Vagina (tissue), 2 donors: ENCODE results near the gene PTPRN2. TPM values are rescaled to one million over a fixed set of nuclear protein-coding genes. Genes with fewer than 3 reads are reported as not detected.

ENCODE experiments used
- DNase-seq, 2 donors: peaks; one replicate each; pipeline ENCODE4 v3.0.0-alpha.2; 2017; ENCODE audit errors: extremely low spot score in 2 of 2
- H3K27ac ChIP-seq: fragments of 200-600 bp; sonication (generic); one replicate; pipeline ENCODE4 v1.5.1; 2019
- H3K27me3 ChIP-seq: fragments of 200-600 bp; sonication (generic); one replicate; pipeline ENCODE4 v1.5.1; 2019
- H3K36me3 ChIP-seq, 2 donors: fragments of 200-600 bp; sonication (generic); one replicate each; pipeline ENCODE4 v1.5.1; 2017 to 2019
- H3K4me1 ChIP-seq: fragments of 200-600 bp; sonication (generic); one replicate; pipeline ENCODE4 v1.5.1; 2019
- H3K4me3 ChIP-seq, 2 donors: fragments of 200-600 bp; sonication (generic); 1 replicate in 1 of 2; 2 replicates in 1 of 2; pipeline ENCODE4 v1.5.1; 2016 to 2019
- H3K9me3 ChIP-seq: fragments of 200-600 bp; sonication (generic); one replicate; pipeline ENCODE4 v1.5.1; 2019
- POLR2A ChIP-seq, 2 donors: fragments of 450-650 bp; IDR thresholded peaks; one replicate each; pipeline ENCODE4 v1.6.1; 2017; ENCODE audit warnings: antibody characterized with exemption in 2 of 2, mild to moderate bottlenecking in 2 of 2, moderate library complexity in 2 of 2
- POLR2AphosphoS5 ChIP-seq, 2 donors: sonication (generic); formaldehyde crosslinking; IDR thresholded peaks; one replicate each; pipeline ENCODE4 v1.9.0; 2017; ENCODE audit warnings: antibody characterized with exemption in 2 of 2, mild to moderate bottlenecking in 2 of 2, low read depth in 1 of 2; ENCODE audit not compliant: insufficient read depth in 1 of 2
- intact Hi-C: fragments of 100-400 bp; cut with DNase I; formaldehyde crosslinking; loops from one replicate; pipeline ENCODE4 v1.15.1; 2023
- total RNA-seq: library from RNA; depleted of rRNA; stranded (reverse); fragments of >200 nt; gene quantifications from one replicate; pipeline ENCODE4 v1.2.3, GENCODE V29; 2016
- TF ChIP-seq, protein P1 (sequence below), 3 experiments: fragments of 450-650 bp in 2 of 3; fragments of 200-600 bp in 1 of 3; sonication (generic) in 1 of 3; IDR thresholded peaks; one replicate each; pipeline ENCODE4 v1.5.1; 2017 to 2019; ENCODE audit warnings: antibody characterized with exemption in 3 of 3, mild to moderate bottlenecking in 2 of 3, moderate library complexity in 2 of 3

PTPRN2 gene
- total RNA-seq, 1 donor from 2014 or later = 7.4 TPM

DNA sequence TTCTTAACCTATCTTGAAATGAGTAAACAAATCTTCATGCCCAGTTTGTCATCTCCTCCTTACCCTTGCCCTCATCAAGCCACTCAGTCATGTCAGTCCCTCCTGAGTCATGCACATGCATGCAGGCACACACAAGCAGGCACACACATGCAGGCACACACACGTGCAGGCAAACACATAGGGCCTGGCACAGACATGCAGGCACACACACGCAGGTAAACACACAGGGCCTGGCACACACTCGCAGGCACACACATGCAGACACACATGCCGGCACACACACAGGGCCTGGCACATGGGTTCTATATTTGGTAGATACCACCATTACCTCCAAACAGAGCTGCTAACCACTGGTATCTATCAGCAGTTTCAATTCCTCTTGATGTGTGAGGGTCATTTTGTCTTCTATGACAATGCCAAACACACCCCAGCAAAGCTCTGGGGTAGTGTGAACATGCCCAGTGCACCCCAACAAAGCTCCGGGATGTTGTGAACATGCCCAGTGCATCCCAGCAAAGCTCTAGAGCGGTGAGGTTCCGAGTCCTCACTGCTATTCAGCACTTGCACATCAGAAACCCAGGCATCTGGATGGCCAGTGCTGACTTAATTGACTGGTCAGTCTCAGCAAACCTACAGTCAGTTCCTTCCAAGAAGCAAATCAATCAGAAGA is 563.8 kb downstream of the PTPRN2 start:
- intact Hi-C loops = no loop called here
- TF ChIP-seq POLR2AphosphoS5 (IDR thresholded peaks at IDR 0.05; ENCODE audit: insufficient read depth in 1 of 2, low read depth in 1 of 2) = no peak
- no peak for TF ChIP-seq POLR2A (IDR thresholded peaks at IDR 0.05)
- TF ChIP-seq, protein P1, sequence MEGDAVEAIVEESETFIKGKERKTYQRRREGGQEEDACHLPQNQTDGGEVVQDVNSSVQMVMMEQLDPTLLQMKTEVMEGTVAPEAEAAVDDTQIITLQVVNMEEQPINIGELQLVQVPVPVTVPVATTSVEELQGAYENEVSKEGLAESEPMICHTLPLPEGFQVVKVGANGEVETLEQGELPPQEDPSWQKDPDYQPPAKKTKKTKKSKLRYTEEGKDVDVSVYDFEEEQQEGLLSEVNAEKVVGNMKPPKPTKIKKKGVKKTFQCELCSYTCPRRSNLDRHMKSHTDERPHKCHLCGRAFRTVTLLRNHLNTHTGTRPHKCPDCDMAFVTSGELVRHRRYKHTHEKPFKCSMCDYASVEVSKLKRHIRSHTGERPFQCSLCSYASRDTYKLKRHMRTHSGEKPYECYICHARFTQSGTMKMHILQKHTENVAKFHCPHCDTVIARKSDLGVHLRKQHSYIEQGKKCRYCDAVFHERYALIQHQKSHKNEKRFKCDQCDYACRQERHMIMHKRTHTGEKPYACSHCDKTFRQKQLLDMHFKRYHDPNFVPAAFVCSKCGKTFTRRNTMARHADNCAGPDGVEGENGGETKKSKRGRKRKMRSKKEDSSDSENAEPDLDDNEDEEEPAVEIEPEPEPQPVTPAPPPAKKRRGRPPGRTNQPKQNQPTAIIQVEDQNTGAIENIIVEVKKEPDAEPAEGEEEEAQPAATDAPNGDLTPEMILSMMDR (IDR thresholded peaks at IDR 0.05) = no peak
- no peak for DNase-seq

DNA sequence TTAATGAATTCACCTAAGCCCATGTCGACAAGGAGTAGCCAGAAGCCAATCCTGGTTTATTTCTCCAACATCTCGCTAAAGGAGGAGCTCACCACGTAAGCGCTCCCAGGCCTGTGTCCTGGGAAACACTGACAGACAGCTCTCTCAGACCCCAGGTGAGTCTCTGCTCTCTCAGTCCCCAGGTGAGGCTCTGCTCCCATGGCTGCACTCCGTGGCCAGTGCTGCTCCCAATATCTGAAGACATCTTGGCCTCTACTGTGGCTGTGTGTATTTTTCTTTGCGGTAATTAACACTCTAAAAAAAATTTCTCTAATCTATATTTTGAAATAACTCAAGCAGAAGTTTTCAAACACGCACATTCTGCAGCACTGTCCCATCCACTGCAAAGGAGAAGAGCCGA is 564.5 kb downstream of the PTPRN2 start:
- Histone ChIP-seq H3K9me3 (no peaks in the 10 kb centered on the region), H3K4me1 (no peaks in the 10 kb centered on the region), H3K4me3 (no peak overlapping the region), H3K36me3 (no peaks in the 10 kb centered on the region), H3K27ac (no peak overlapping the region), H3K27me3 (no peaks in the 10 kb centered on the region)
- intact Hi-C loops = no loop called here
- DNase-seq = no peak
- TF ChIP-seq, protein P1 (IDR thresholded peaks at IDR 0.05) = no peak
- no peak for TF ChIP-seq POLR2AphosphoS5 (IDR thresholded peaks at IDR 0.05; ENCODE audit: insufficient read depth in 1 of 2, low read depth in 1 of 2)

More for the DNA sequence above, 563.8 kb downstream of the PTPRN2 start:
- Histone ChIP-seq H3K9me3 (no peaks in the 10 kb centered on the region), H3K36me3 (no peaks in the 10 kb centered on the region), H3K27ac (no peak overlapping the region), H3K4me1 (no peaks in the 10 kb centered on the region), H3K27me3 (no peaks in the 10 kb centered on the region), H3K4me3 (no peak overlapping the region)

DNA sequence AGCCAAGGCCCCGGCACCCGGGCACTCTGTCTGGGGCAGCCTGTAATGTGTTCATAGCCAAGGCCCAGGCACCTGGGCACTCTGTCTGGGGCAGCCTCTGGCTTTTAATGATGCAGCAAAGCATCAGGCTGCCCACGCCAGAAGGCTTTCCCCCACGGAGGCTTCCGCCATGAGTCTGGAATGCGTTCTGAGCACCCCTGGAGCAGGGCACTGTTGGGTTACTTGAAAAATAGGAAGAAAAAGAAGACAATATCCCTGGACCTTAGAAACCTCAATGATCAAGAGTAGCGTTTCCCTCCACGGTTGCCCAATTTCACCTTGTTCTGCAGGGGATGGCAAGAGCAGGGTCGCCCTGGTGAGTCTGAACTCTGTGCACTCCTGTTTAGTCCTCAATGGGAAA is 565.0 kb downstream of the PTPRN2 start:
- no peak for DNase-seq
- TF ChIP-seq POLR2AphosphoS5 (IDR thresholded peaks at IDR 0.05; ENCODE audit: insufficient read depth in 1 of 2, low read depth in 1 of 2) = no peak
- no peak for TF ChIP-seq POLR2A (IDR thresholded peaks at IDR 0.05)
- TF ChIP-seq, protein P1 (IDR thresholded peaks at IDR 0.05) = no peak
- Histone ChIP-seq H3K27me3 (no peaks in the 10 kb centered on the region), H3K36me3 (no peaks in the 10 kb centered on the region), H3K27ac (no peak overlapping the region), H3K4me1 (no peaks in the 10 kb centered on the region), H3K9me3 (no peaks in the 10 kb centered on the region), H3K4me3 (no peak overlapping the region)
- intact Hi-C loops = no loop called here

DNA sequence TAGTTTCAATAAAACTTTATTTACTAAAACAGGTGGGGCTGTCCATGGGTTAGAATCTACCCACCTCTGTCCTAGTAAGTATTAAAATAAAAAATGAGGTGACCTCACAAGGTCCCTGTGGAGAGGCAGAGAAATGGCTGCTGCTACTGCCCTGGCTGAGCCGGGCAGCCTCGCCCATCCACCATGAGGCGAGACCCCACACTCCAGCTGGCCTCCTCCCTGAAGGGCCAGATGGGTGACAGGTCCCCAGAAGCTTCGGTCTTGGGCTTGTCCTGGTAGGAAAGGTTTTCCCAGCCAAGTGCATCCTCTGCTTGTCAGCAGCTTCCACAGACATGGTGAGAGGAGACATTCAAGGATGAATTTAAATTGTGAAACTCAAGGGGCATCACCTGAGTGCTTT is 565.8 kb downstream of the PTPRN2 start:
- intact Hi-C loops = no loop called here
- H3K4me1 ChIP-seq = peaks cover 4% of the 10 kb centered on the region
- no peak overlapping the region for H3K27ac ChIP-seq
- no peaks in the 10 kb centered on the region for H3K9me3 ChIP-seq
- no peak for DNase-seq
- no peaks in the 10 kb centered on the region for H3K36me3 ChIP-seq
- H3K4me3 ChIP-seq = no peak overlapping the region
- no peak for TF ChIP-seq POLR2AphosphoS5 (IDR thresholded peaks at IDR 0.05; ENCODE audit: insufficient read depth in 1 of 2, low read depth in 1 of 2)
- TF ChIP-seq, protein P1 (IDR thresholded peaks at IDR 0.05) = no peak
- no peak for TF ChIP-seq POLR2A (IDR thresholded peaks at IDR 0.05)
- H3K27me3 ChIP-seq = no peaks in the 10 kb centered on the region

DNA sequence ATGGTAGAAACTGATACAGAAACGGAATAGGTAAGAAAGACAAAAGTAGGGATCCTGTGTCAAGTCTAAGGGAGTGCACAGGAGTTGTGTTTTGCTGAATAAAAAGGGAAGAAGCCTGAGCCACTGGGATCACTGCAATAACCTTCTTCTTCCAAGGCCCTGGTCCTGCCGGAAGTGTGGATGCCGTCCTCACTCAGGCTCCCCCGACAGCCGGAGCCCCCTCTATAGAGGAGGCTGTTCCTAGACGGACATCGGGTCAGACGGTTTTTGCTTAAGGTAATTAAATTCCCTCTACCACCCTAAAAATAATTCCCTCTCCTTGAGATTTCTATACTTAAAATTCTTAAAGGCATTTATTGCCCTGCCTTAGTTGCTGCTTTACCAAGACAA is 566.9 kb downstream of the PTPRN2 start:
- intact Hi-C loops = no loop called here
- no peak for TF ChIP-seq POLR2A (IDR thresholded peaks at IDR 0.05)
- TF ChIP-seq, protein P1 (IDR thresholded peaks at IDR 0.05) = no peak
- TF ChIP-seq POLR2AphosphoS5 (IDR thresholded peaks at IDR 0.05; ENCODE audit: insufficient read depth in 1 of 2, low read depth in 1 of 2) = no peak
- no peak for DNase-seq
- Histone ChIP-seq H3K9me3 (no peaks in the 10 kb centered on the region), H3K27me3 (no peaks in the 10 kb centered on the region), H3K36me3 (no peaks in the 10 kb centered on the region), H3K27ac (no peak overlapping the region), H3K4me1 (peaks cover 16% of the 10 kb centered on the region), H3K4me3 (no peak overlapping the region)
